T-helper 1 cell treated with Interleukin-12 subunit alpha and Interleukin-12 subunit beta and Interleukin-4 antibody, amounts not matched to agents 30 μg/mL and 1 μg/mL, for 36 hours (primary cell): Measurements from ENCODE around the gene PRADC1.
"Not testable (repeated sequence)": the region's sequence is repeated elsewhere in the genome, so short reads cannot be mapped to it uniquely, and the experiment has no call there.

Experiments used
- H3K27ac Mint-ChIP-seq: one replicate; pipeline ENCODE4 v1.8.0; 2021; ENCODE audit warnings: mild to moderate bottlenecking, mixed read lengths
- H3K27me3 Mint-ChIP-seq: one replicate; pipeline ENCODE4 v1.8.0; 2021; ENCODE audit warnings: low read depth, mixed read lengths
- H3K36me3 Mint-ChIP-seq: one replicate; pipeline ENCODE4 v1.8.0; 2021; ENCODE audit warnings: low read depth, mixed read lengths
- H3K4me1 Mint-ChIP-seq: one replicate; pipeline ENCODE4 v1.8.0; 2021; ENCODE audit warnings: low read depth, mixed read lengths
- H3K4me3 Mint-ChIP-seq: one replicate; pipeline ENCODE4 v1.8.0; 2021; ENCODE audit warnings: mild to moderate bottlenecking, moderate library complexity, mixed read lengths
- H3K9me3 Mint-ChIP-seq: one replicate; pipeline ENCODE4 v1.8.0; 2021; ENCODE audit warnings: mixed read lengths

The PRADC1 gene

GRCh38 chr2:73212448-73213176, 20.4 kb downstream of the PRADC1 start:
- Mint-ChIP-seq H3K4me3 (no peak overlapping the region), H3K27me3 (peaks cover 11% of the 10 kb centered on the region), H3K9me3 (no peaks in the 10 kb centered on the region), H3K4me1 (peaks cover 20% of the 10 kb centered on the region), H3K36me3 (no peaks in the 10 kb centered on the region), H3K27ac (no peak overlapping the region)

- no peak overlapping the region for H3K27ac Mint-ChIP-seq
- no peaks in the 10 kb centered on the region for H3K9me3 Mint-ChIP-seq
- H3K4me1 Mint-ChIP-seq = peaks cover 20% of the 10 kb centered on the region
- no peak overlapping the region for H3K4me3 Mint-ChIP-seq
- H3K27me3 Mint-ChIP-seq = peaks cover 11% of the 10 kb centered on the region
- no peaks in the 10 kb centered on the region for H3K36me3 Mint-ChIP-seq
Measured at GRCh38 chr2:73212098-73212447, 21.0 kb downstream of the PRADC1 start.

GRCh38 chr2:73210696-73211095, 22.3 kb downstream of the PRADC1 start:
- Mint-ChIP-seq H3K36me3 (no peaks in the 10 kb centered on the region), H3K4me1 (peaks cover 19% of the 10 kb centered on the region), H3K27me3 (peaks cover 18% of the 10 kb centered on the region), H3K9me3 (no peaks in the 10 kb centered on the region), H3K4me3 (no peak overlapping the region), H3K27ac (no peak overlapping the region)

GRCh38 chr2:73210019-73210418, 23.0 kb downstream of the PRADC1 start:
- Mint-ChIP-seq H3K4me1 (peaks cover 12% of the 10 kb centered on the region), H3K27ac (no peak overlapping the region), H3K27me3 (peaks cover 23% of the 10 kb centered on the region), H3K4me3 (no peak overlapping the region), H3K9me3 (no peaks in the 10 kb centered on the region), H3K36me3 (no peaks in the 10 kb centered on the region)

- no peaks in the 10 kb centered on the region for H3K36me3 Mint-ChIP-seq
- H3K27me3 Mint-ChIP-seq = peaks cover 39% of the 10 kb centered on the region
- H3K4me1 Mint-ChIP-seq = peaks cover 1% of the 10 kb centered on the region
- H3K9me3 Mint-ChIP-seq = no peaks in the 10 kb centered on the region
- no peak overlapping the region for H3K4me3 Mint-ChIP-seq
- H3K27ac Mint-ChIP-seq = no peak overlapping the region
Measured at GRCh38 chr2:73208258-73208657, 24.8 kb downstream of the PRADC1 start.

GRCh38 chr2:73205611-73206010, 27.4 kb downstream of the PRADC1 start:
- Mint-ChIP-seq H3K36me3 (no peaks in the 10 kb centered on the region), H3K27ac (no peak overlapping the region), H3K4me3 (no peak overlapping the region), H3K27me3 (peaks cover 57% of the 10 kb centered on the region), H3K4me1 (no peaks in the 10 kb centered on the region), H3K9me3 (no peaks in the 10 kb centered on the region)

- Mint-ChIP-seq H3K27ac (no peak overlapping the region), H3K36me3 (no peaks in the 10 kb centered on the region), H3K9me3 (no peaks in the 10 kb centered on the region), H3K4me1 (no peaks in the 10 kb centered on the region), H3K4me3 (no peak overlapping the region), H3K27me3 (peaks cover 64% of the 10 kb centered on the region)
Measured at GRCh38 chr2:73203055-73203681, 29.9 kb downstream of the PRADC1 start.

- Mint-ChIP-seq H3K36me3 (no peaks in the 10 kb centered on the region), H3K9me3 (no peaks in the 10 kb centered on the region), H3K27ac (no peak within 1 kb of the TSS), H3K27me3 (peaks cover 66% of the 10 kb centered on the region), H3K4me1 (no peaks in the 10 kb centered on the region), H3K4me3 (peak within 1 kb of the TSS; percentile 43)
Measured at GRCh38 chr2:73202156-73203054, 30.6 kb downstream of the PRADC1 start, which contains the start of gene NOTO. NOTO (plus strand) TSS chr2:73202574; CDS start chr2:73202667, 93 bp downstream.

- H3K27ac Mint-ChIP-seq, H3K4me1 Mint-ChIP-seq, H3K36me3 Mint-ChIP-seq, H3K9me3 Mint-ChIP-seq, H3K4me3 Mint-ChIP-seq: not testable (repeated sequence)
- H3K27me3 Mint-ChIP-seq = peaks cover 72% of the 10 kb centered on the region
Measured at GRCh38 chr2:73200281-73200680, 32.8 kb downstream of the PRADC1 start.

GRCh38 chr2:73197579-73197978, 35.5 kb downstream of the PRADC1 start:
- no peaks in the 10 kb centered on the region for H3K36me3 Mint-ChIP-seq
- H3K4me1 Mint-ChIP-seq = no peaks in the 10 kb centered on the region
- no peak overlapping the region for H3K27ac Mint-ChIP-seq
- no peaks in the 10 kb centered on the region for H3K9me3 Mint-ChIP-seq
- H3K27me3 Mint-ChIP-seq = peaks cover 50% of the 10 kb centered on the region
- no peak overlapping the region for H3K4me3 Mint-ChIP-seq

- Mint-ChIP-seq H3K36me3 (no peaks in the 10 kb centered on the region), H3K4me3 (no peak overlapping the region), H3K27me3 (peaks cover 13% of the 10 kb centered on the region), H3K27ac (no peak overlapping the region), H3K9me3 (no peaks in the 10 kb centered on the region), H3K4me1 (no peaks in the 10 kb centered on the region)
Measured at GRCh38 chr2:73187549-73187948, 45.5 kb downstream of the PRADC1 start.

GRCh38 chr2:73185965-73186364, 47.1 kb downstream of the PRADC1 start:
- H3K27me3 Mint-ChIP-seq = peaks cover 12% of the 10 kb centered on the region
- no peaks in the 10 kb centered on the region for H3K9me3 Mint-ChIP-seq
- H3K4me3 Mint-ChIP-seq = no peak overlapping the region
- no peak overlapping the region for H3K27ac Mint-ChIP-seq
- H3K4me1 Mint-ChIP-seq = no peaks in the 10 kb centered on the region
- H3K36me3 Mint-ChIP-seq = no peaks in the 10 kb centered on the region
